ENCODE measurements around the gene BTBD1.

BTBD1 gene

DNA sequence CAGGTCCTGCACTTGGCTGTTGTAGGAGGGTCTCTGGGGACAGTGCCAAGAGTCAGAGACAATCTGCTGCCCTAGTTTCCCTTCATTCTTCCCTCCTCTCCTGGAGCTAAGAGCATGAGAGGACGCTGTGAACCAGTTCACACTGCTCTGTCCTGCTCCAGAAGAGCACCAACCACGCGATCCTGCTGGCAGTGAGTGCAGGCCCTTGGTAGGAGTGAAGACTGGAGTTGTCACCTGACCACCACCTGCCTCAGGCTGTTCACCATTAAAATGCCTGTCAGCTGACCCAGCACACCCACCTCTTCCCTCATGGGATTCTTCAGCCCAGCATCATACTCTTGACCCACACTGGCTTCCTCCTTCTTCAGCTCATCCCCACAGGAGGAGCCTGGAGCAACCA is 43.3 kb upstream of the BTBD1 start:
- Histone ChIP-seq H3K4me1 (ENCODE audit: low read depth, poor library complexity, severe bottlenecking) (no peaks in the 10 kb centered on the region), H3K4me3 (IDR thresholded peaks at IDR 0.05; ENCODE audit: insufficient read depth, low read depth, low read length) (no peak overlapping the region), H4K20me1 (ENCODE audit: insufficient read depth) (no peaks in the 10 kb centered on the region), H3K4me2 (no peak overlapping the region), H3K36me3 (ENCODE audit: insufficient read depth) (no peaks in the 10 kb centered on the region), H3K27ac (no peak overlapping the region), H3K79me2 (ENCODE audit: insufficient read depth, low read depth) (no peaks in the 10 kb centered on the region), H3K9ac (no peak overlapping the region), H3K27me3 (ENCODE audit: insufficient read depth, low read depth) (no peaks in the 10 kb centered on the region), H2AFZ (ENCODE audit: low read depth) (no peak overlapping the region)
- TF ChIP-seq, protein P1, sequence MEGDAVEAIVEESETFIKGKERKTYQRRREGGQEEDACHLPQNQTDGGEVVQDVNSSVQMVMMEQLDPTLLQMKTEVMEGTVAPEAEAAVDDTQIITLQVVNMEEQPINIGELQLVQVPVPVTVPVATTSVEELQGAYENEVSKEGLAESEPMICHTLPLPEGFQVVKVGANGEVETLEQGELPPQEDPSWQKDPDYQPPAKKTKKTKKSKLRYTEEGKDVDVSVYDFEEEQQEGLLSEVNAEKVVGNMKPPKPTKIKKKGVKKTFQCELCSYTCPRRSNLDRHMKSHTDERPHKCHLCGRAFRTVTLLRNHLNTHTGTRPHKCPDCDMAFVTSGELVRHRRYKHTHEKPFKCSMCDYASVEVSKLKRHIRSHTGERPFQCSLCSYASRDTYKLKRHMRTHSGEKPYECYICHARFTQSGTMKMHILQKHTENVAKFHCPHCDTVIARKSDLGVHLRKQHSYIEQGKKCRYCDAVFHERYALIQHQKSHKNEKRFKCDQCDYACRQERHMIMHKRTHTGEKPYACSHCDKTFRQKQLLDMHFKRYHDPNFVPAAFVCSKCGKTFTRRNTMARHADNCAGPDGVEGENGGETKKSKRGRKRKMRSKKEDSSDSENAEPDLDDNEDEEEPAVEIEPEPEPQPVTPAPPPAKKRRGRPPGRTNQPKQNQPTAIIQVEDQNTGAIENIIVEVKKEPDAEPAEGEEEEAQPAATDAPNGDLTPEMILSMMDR (conservative IDR thresholded peaks at IDR 0.05; ENCODE audit: low read depth, low read length) = no peak

DNA sequence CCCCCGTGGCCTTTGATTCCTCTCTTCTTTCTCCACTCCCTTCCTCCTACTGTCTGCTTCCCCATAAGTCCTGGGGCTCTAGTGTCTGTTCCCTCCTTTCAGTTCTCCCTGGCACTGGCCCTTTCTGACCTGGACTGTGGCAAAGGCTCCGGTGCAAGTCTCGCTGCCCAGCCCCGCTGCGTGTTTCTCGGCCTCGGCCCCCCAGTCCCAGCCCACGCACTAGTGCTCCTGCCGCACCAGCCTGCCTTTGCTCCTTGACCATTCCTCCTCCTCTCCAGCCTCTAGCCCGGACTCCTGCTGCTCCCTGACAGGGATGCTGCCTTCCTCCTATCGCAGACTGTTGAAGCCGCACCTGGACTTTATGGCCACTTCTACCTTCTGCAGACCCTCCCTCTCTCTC is 42.5 kb upstream of the BTBD1 start:
- no peaks in the 10 kb centered on the region for H4K20me1 ChIP-seq (ENCODE audit: insufficient read depth)
- H2AFZ ChIP-seq (ENCODE audit: low read depth) = no peak overlapping the region
- H3K36me3 ChIP-seq (ENCODE audit: insufficient read depth) = no peaks in the 10 kb centered on the region
- H3K4me2 ChIP-seq = no peak overlapping the region
- no peak overlapping the region for H3K27ac ChIP-seq
- H3K79me2 ChIP-seq (ENCODE audit: insufficient read depth, low read depth) = no peaks in the 10 kb centered on the region
- no peak overlapping the region for H3K4me3 ChIP-seq (IDR thresholded peaks at IDR 0.05; ENCODE audit: insufficient read depth, low read depth, low read length)
- TF ChIP-seq, protein P1 (conservative IDR thresholded peaks at IDR 0.05; ENCODE audit: low read depth, low read length) = no peak
- no peaks in the 10 kb centered on the region for H3K27me3 ChIP-seq (ENCODE audit: insufficient read depth, low read depth)
- no peaks in the 10 kb centered on the region for H3K4me1 ChIP-seq (ENCODE audit: low read depth, poor library complexity, severe bottlenecking)
- H3K9ac ChIP-seq = no peak overlapping the region

DNA sequence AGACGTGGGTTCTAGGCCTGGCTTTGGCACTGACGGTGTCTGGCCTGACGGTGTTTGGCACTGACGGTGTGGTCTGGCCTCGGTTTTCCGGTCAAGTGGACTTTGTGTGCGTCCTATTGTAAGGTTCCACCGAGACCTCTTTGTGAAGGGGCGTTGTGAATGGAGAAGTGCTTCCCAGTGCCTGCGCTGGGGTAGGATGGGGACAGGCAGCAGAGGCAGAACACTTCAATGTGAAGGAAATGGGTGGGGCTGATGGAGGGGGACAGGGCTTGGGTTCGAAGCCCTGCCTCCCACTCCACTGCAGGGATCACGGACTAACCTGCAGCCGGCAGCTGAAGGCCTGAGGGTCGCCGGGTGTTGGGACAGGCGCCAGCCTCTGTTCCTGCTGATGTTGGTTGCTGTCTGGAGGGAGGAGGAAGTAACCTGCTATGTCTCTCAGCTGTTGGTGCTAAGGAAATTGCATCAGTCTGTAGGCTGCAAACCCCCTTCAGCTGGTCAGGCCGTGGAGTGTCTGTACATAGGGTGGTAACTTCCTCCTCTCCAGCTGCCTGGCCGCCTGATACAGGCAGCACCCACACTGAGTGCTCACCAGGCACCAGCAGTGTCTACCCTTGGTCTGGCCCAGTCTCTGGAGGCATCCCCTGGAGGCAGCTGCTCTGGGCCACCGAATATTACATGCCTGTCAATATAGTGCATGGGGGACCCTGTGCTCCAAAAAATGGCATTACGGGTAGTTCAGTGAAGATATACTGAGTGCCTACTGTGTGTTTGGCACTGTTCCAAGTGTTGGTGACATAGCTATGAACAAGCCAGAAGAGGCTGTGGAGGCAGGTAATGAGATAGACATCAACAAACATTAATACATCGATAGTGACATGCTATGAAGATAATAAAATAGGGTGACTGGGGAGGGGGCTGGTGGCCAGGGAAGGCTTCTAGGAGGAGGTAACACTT is 41.5 kb upstream of the BTBD1 start:
- Histone ChIP-seq H3K4me2 (no peak overlapping the region), H3K9ac (no peak overlapping the region), H3K79me2 (ENCODE audit: insufficient read depth, low read depth) (no peaks in the 10 kb centered on the region), H3K4me1 (ENCODE audit: low read depth, poor library complexity, severe bottlenecking) (no peaks in the 10 kb centered on the region), H2AFZ (ENCODE audit: low read depth) (no peak overlapping the region), H4K20me1 (ENCODE audit: insufficient read depth) (no peaks in the 10 kb centered on the region), H3K27ac (no peak overlapping the region), H3K36me3 (ENCODE audit: insufficient read depth) (no peaks in the 10 kb centered on the region), H3K27me3 (ENCODE audit: insufficient read depth, low read depth) (no peaks in the 10 kb centered on the region), H3K4me3 (IDR thresholded peaks at IDR 0.05; ENCODE audit: insufficient read depth, low read depth, low read length) (no peak overlapping the region)
- TF ChIP-seq, protein P1 (conservative IDR thresholded peaks at IDR 0.05; ENCODE audit: low read depth, low read length) = no peak

DNA sequence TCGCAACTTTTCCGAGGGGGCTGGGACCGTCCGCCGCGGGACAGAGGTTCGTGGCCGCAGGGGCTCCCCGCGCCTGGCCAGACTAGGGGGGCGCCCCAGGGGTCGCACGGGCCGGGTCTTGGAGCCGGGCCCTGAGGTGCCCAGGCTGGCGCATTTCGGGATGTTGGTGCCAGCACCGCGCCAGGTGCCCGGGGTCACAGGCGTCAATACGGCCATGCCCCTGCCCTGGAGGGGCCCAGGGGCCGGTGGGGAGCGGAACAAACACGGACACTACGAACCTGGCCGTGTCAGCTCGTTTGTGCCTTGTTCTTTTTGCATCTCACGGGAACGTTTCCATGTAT is 40.8 kb upstream of the BTBD1 start:
- H3K27ac ChIP-seq = no peak overlapping the region

More for the DNA sequence above, 40.8 kb upstream of the BTBD1 start:
- Histone ChIP-seq H3K4me1 (ENCODE audit: low read depth, poor library complexity, severe bottlenecking) (no peaks in the 10 kb centered on the region), H3K36me3 (ENCODE audit: insufficient read depth) (no peaks in the 10 kb centered on the region), H3K79me2 (ENCODE audit: insufficient read depth, low read depth) (no peaks in the 10 kb centered on the region), H3K4me3 (IDR thresholded peaks at IDR 0.05; ENCODE audit: insufficient read depth, low read depth, low read length) (no peak overlapping the region), H3K27me3 (ENCODE audit: insufficient read depth, low read depth) (no peaks in the 10 kb centered on the region), H2AFZ (ENCODE audit: low read depth) (no peak overlapping the region), H4K20me1 (ENCODE audit: insufficient read depth) (no peaks in the 10 kb centered on the region), H3K4me2 (no peak overlapping the region), H3K9ac (no peak overlapping the region)
- TF ChIP-seq, protein P1 (conservative IDR thresholded peaks at IDR 0.05; ENCODE audit: low read depth, low read length) = no peak
